Lower lobe of right lung (tissue), 2 donors: Measurements from ENCODE around the gene HTRA3. TPM values are rescaled to one million over a fixed set of nuclear protein-coding genes. Genes with fewer than 3 reads are reported as not detected.

ENCODE experiments used
- ATAC-seq, 2 donors: fragments of 200-7000 bp; cut with Tn5 transposase; one replicate each; pipeline ENCODE4 v1.9.1; 2020 to 2022; ENCODE audit warnings: mild to moderate bottlenecking in 2 of 2, moderate library complexity in 2 of 2
- DNase-seq: peaks from one replicate; pipeline ENCODE4 v3.0.0-alpha.2; 2020
- H3K27ac ChIP-seq: fragments of 200-600 bp; one replicate; pipeline ENCODE4 v1.8.0; 2022
- H3K27me3 ChIP-seq: fragments of 200-600 bp; one replicate; pipeline ENCODE4 v1.8.0; 2022; ENCODE audit warnings: low read depth
- H3K36me3 ChIP-seq: fragments of 200-600 bp; one replicate; pipeline ENCODE4 v1.8.0; 2022; ENCODE audit warnings: mild to moderate bottlenecking
- H3K4me1 ChIP-seq: fragments of 200-600 bp; one replicate; pipeline ENCODE4 v1.8.0; 2022
- H3K4me3 ChIP-seq: fragments of 200-600 bp; one replicate; pipeline ENCODE4 v1.8.0; 2022; ENCODE audit warnings: mild to moderate bottlenecking
- H3K9me3 ChIP-seq: fragments of 200-600 bp; one replicate; pipeline ENCODE4 v1.8.0; 2022
- intact Hi-C: fragments of 100-400 bp; cut with DNase I; formaldehyde crosslinking; loops from one replicate; pipeline ENCODE4 v1.11.0; 2022
- total RNA-seq: library from RNA; stranded (reverse); fragmentation: NEBNext Ultra II Directional; extraction: Animal tissue kit (Norgen Biotek cat#: 25700); gene quantifications from one replicate; pipeline ENCODE4 v1.2.1, GENCODE V29; 2021
- TF ChIP-seq, protein P1 (sequence below): fragments of 200-600 bp; IDR thresholded peaks from one replicate; pipeline ENCODE4 v1.8.0; 2022; ENCODE audit warnings: antibody characterized with exemption, mild to moderate bottlenecking
- donor health status: DM: no; HTN: yes; CAD: no; lungs with severe emphysema.

The HTRA3 gene
- total RNA-seq, 1 donor from 2014 or later, result 15.5 TPM

GRCh38 chr4:8332891-8333331 is 63.4 kb downstream of the HTRA3 start:
- Histone ChIP-seq H3K27ac (no peak overlapping the region), H3K4me1 (no peaks in the 10 kb centered on the region), H3K27me3 (no peaks in the 10 kb centered on the region), H3K9me3 (no peaks in the 10 kb centered on the region), H3K36me3 (no peaks in the 10 kb centered on the region), H3K4me3 (no peak overlapping the region)
- ATAC-seq (no peak), DNase-seq (peak; percentile 39)
- TF ChIP-seq, protein P1, sequence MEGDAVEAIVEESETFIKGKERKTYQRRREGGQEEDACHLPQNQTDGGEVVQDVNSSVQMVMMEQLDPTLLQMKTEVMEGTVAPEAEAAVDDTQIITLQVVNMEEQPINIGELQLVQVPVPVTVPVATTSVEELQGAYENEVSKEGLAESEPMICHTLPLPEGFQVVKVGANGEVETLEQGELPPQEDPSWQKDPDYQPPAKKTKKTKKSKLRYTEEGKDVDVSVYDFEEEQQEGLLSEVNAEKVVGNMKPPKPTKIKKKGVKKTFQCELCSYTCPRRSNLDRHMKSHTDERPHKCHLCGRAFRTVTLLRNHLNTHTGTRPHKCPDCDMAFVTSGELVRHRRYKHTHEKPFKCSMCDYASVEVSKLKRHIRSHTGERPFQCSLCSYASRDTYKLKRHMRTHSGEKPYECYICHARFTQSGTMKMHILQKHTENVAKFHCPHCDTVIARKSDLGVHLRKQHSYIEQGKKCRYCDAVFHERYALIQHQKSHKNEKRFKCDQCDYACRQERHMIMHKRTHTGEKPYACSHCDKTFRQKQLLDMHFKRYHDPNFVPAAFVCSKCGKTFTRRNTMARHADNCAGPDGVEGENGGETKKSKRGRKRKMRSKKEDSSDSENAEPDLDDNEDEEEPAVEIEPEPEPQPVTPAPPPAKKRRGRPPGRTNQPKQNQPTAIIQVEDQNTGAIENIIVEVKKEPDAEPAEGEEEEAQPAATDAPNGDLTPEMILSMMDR, result no peak
- intact Hi-C loops, result no loop called here

- peaks cover 4% of the 10 kb centered on the region for H3K4me1 ChIP-seq
- H3K27ac ChIP-seq, result no peak overlapping the region
- DNase-seq (peak; percentile 20), ATAC-seq (no peak)
- TF ChIP-seq, protein P1, result no peak
- no peaks in the 10 kb centered on the region for H3K27me3 ChIP-seq
- no peaks in the 10 kb centered on the region for H3K36me3 ChIP-seq
- H3K9me3 ChIP-seq, result no peaks in the 10 kb centered on the region
- intact Hi-C loops, result no loop called here
- no peak overlapping the region for H3K4me3 ChIP-seq
Observed at GRCh38 chr4:8333726-8334460, 64.3 kb downstream of the HTRA3 start.

- peaks cover 4% of the 10 kb centered on the region for H3K4me1 ChIP-seq
- no peak overlapping the region for H3K4me3 ChIP-seq
- intact Hi-C loops, result no loop called here
- TF ChIP-seq, protein P1, result no peak
- H3K27me3 ChIP-seq, result no peaks in the 10 kb centered on the region
- H3K36me3 ChIP-seq, result no peaks in the 10 kb centered on the region
- ATAC-seq, result peak; percentile 61 to 70
- no peaks in the 10 kb centered on the region for H3K9me3 ChIP-seq
- H3K27ac ChIP-seq, result no peak overlapping the region
- DNase-seq, result peak; percentile 48
Observed at GRCh38 chr4:8334786-8335460, 65.4 kb downstream of the HTRA3 start.

- Histone ChIP-seq H3K9me3 (no peaks in the 10 kb centered on the region), H3K27me3 (no peaks in the 10 kb centered on the region), H3K4me3 (no peak overlapping the region), H3K4me1 (peaks cover 4% of the 10 kb centered on the region), H3K27ac (no peak overlapping the region), H3K36me3 (no peaks in the 10 kb centered on the region)
- intact Hi-C loops, result no loop called here
- ATAC-seq (no peak), DNase-seq (no peak)
- TF ChIP-seq, protein P1, result no peak
Observed at GRCh38 chr4:8335848-8336247, 66.3 kb downstream of the HTRA3 start.

GRCh38 chr4:8336412-8337075 is 67.0 kb downstream of the HTRA3 start:
- Histone ChIP-seq H3K4me1 (peaks cover 4% of the 10 kb centered on the region), H3K27me3 (no peaks in the 10 kb centered on the region), H3K9me3 (no peaks in the 10 kb centered on the region), H3K27ac (no peak overlapping the region), H3K36me3 (no peaks in the 10 kb centered on the region), H3K4me3 (no peak overlapping the region)
- TF ChIP-seq, protein P1, result no peak
- no peak for DNase-seq
- intact Hi-C loops, result no loop called here
- no peak for ATAC-seq
